ENCODE results near the gene THYN1. TPM values are rescaled to one million over a fixed set of nuclear protein-coding genes. Genes with fewer than 3 reads are reported as not detected.
"Not testable (repeated sequence)": the region's sequence is repeated elsewhere in the genome, so short reads cannot be mapped to it uniquely, and the experiment has no call there.

THYN1 gene
- total and polyA plus RNA-seq, 4 donors: 28.3 to 64.4 (median 39.5) TPM

GRCh38 chr11:134257101-134257500 lies 3.9 kb upstream of the THYN1 start:
- no peak for ATAC-seq (ENCODE audit: low FRiP score)

GRCh38 chr11:134255184-134255561 lies 2.0 kb upstream of the THYN1 start:
- H3K4me1 ChIP-seq (ENCODE audit: control insufficient read depth in 1 of 2, insufficient read depth in 2 of 2, low read length in 2 of 2); ATAC-seq (ENCODE audit: low FRiP score); H3K27me3 ChIP-seq (ENCODE audit: control insufficient read depth in 1 of 2, insufficient read depth in 2 of 2, low read length in 1 of 2); H3K27ac ChIP-seq (ENCODE audit: low read depth in 1 of 2, low read length in 2 of 2); H3K4me3 ChIP-seq (ENCODE audit: low read length in 2 of 2); H3K9me3 ChIP-seq (ENCODE audit: control insufficient read depth, low read length); DNase-seq; H3K36me3 ChIP-seq (ENCODE audit: control insufficient read depth in 1 of 2, insufficient read depth in 2 of 2, low read length in 1 of 2): not testable (repeated sequence)
- 97 to 98% methylated on average over 5 of the region's 5 CpGs for WGBS, 2 donors
- intact Hi-C loops (cut with DNase I): loop anchor here in 1 of 2 donors (10.0 kb wide), 1 partner anchor 330 kb away; no protein-coding TSS in a partner anchor

More at GRCh38 chr11:134257101-134257500, 3.9 kb upstream of the THYN1 start:
- H3K4me3 ChIP-seq (ENCODE audit: low read length in 2 of 2): no peak overlapping the region
- H3K27ac ChIP-seq (ENCODE audit: low read depth in 1 of 2, low read length in 2 of 2): no peak overlapping the region
- no peak for DNase-seq
- no peaks in the 10 kb centered on the region for H3K4me1 ChIP-seq (ENCODE audit: control insufficient read depth in 1 of 2, insufficient read depth in 2 of 2, low read length in 2 of 2)
- no peaks in the 10 kb centered on the region for H3K27me3 ChIP-seq (ENCODE audit: control insufficient read depth in 1 of 2, insufficient read depth in 2 of 2, low read length in 1 of 2)
- H3K36me3 ChIP-seq (ENCODE audit: control insufficient read depth in 1 of 2, insufficient read depth in 2 of 2, low read length in 1 of 2): peaks cover 3 to 4% of the 10 kb centered on the region in 2 donors
- no peaks in the 10 kb centered on the region for H3K9me3 ChIP-seq (ENCODE audit: control insufficient read depth, low read length)
- 89 to 93% methylated on average over 11 of the region's 11 CpGs for WGBS, 2 donors
- intact Hi-C loops (cut with DNase I): loop anchor here in 1 of 2 donors (10.0 kb wide), 1 partner anchor 332 kb away; no protein-coding TSS in a partner anchor

GRCh38 chr11:134254433-134255183 lies 1.5 kb upstream of the THYN1 start:
- no peaks in the 10 kb centered on the region for H3K9me3 ChIP-seq (ENCODE audit: control insufficient read depth, low read length)
- DNase-seq (no peak), ATAC-seq (ENCODE audit: low FRiP score) (no peak)
- H3K4me3 ChIP-seq (ENCODE audit: low read length in 2 of 2): peak overlapping the region in 1 of 2 donors; percentile 62
- 65 to 67% methylated on average over 3 of the region's 3 CpGs for WGBS, 2 donors
- intact Hi-C loops (cut with DNase I): loop anchor here in 1 of 2 donors (5.0 to 10.0 kb wide), 2 partner anchors 78 to 330 kb away; partner anchors contain the start of gene GLB1L2
- peaks cover 0 to 5% of the 10 kb centered on the region in 2 donors for H3K4me1 ChIP-seq (ENCODE audit: control insufficient read depth in 1 of 2, insufficient read depth in 2 of 2, low read length in 2 of 2)
- no peak overlapping the region for H3K27ac ChIP-seq (ENCODE audit: low read depth in 1 of 2, low read length in 2 of 2)
- H3K36me3 ChIP-seq (ENCODE audit: control insufficient read depth in 1 of 2, insufficient read depth in 2 of 2, low read length in 1 of 2): peaks cover 3 to 5% of the 10 kb centered on the region in 2 donors
- H3K27me3 ChIP-seq (ENCODE audit: control insufficient read depth in 1 of 2, insufficient read depth in 2 of 2, low read length in 1 of 2): no peaks in the 10 kb centered on the region

GRCh38 chr11:134252346-134253187 lies 585 bp downstream of the THYN1 start:
- Histone ChIP-seq H3K4me1 (ENCODE audit: control insufficient read depth in 1 of 2, insufficient read depth in 2 of 2, low read length in 2 of 2) (peaks cover 0 to 5% of the 10 kb centered on the region in 2 donors), H3K27me3 (ENCODE audit: control insufficient read depth in 1 of 2, insufficient read depth in 2 of 2, low read length in 1 of 2) (no peaks in the 10 kb centered on the region), H3K4me3 (ENCODE audit: low read length in 2 of 2) (peak overlapping the region; percentile 62 to 99), H3K9me3 (ENCODE audit: control insufficient read depth, low read length) (no peaks in the 10 kb centered on the region), H3K27ac (ENCODE audit: low read depth in 1 of 2, low read length in 2 of 2) (peak overlapping the region in 1 of 2 donors; percentile 48), H3K36me3 (ENCODE audit: control insufficient read depth in 1 of 2, insufficient read depth in 2 of 2, low read length in 1 of 2) (peaks cover 2 to 4% of the 10 kb centered on the region in 2 donors)
- DNase-seq (peak in 1 of 2 donors; percentile 65), ATAC-seq (ENCODE audit: low FRiP score) (no peak)
- intact Hi-C loops (cut with DNase I): loop anchor here in 1 of 2 donors (5.0 to 10.0 kb wide), 2 partner anchors 80 to 328 kb away; partner anchors contain the start of gene GLB1L2
- WGBS, 2 donors: 1% methylated on average over 27 of the region's 27 CpGs

- intact Hi-C loops (cut with DNase I): loop anchor here in 1 of 2 donors (5.0 to 10.0 kb wide), 2 partner anchors 82 to 326 kb away; partner anchors contain the start of gene GLB1L2
- Histone ChIP-seq H3K9me3 (ENCODE audit: control insufficient read depth, low read length) (no peaks in the 10 kb centered on the region), H3K27me3 (ENCODE audit: control insufficient read depth in 1 of 2, insufficient read depth in 2 of 2, low read length in 1 of 2) (no peaks in the 10 kb centered on the region), H3K4me3 (ENCODE audit: low read length in 2 of 2) (no peak overlapping the region), H3K27ac (ENCODE audit: low read depth in 1 of 2, low read length in 2 of 2) (no peak overlapping the region), H3K4me1 (ENCODE audit: control insufficient read depth in 1 of 2, insufficient read depth in 2 of 2, low read length in 2 of 2) (peaks cover 0 to 5% of the 10 kb centered on the region in 2 donors), H3K36me3 (ENCODE audit: control insufficient read depth in 1 of 2, insufficient read depth in 2 of 2, low read length in 1 of 2) (peaks cover 2 to 4% of the 10 kb centered on the region in 2 donors)
- 89 to 94% methylated on average over 2 of the region's 2 CpGs for WGBS, 2 donors
- ATAC-seq (ENCODE audit: low FRiP score) (no peak), DNase-seq (no peak)
Observed at GRCh38 chr11:134250675-134251074, 2.5 kb downstream of the THYN1 start.

- intact Hi-C loops (cut with DNase I): loop anchor here in 1 of 2 donors (5.0 to 10.0 kb wide), 2 partner anchors 82 to 325 kb away; partner anchors contain the start of gene GLB1L2
- DNase-seq: no peak
- 92 to 95% methylated on average over 3 of the region's 3 CpGs for WGBS, 2 donors
- no peaks in the 10 kb centered on the region for H3K27me3 ChIP-seq (ENCODE audit: control insufficient read depth in 1 of 2, insufficient read depth in 2 of 2, low read length in 1 of 2)
- H3K27ac ChIP-seq (ENCODE audit: low read depth in 1 of 2, low read length in 2 of 2): peak overlapping the region in 1 of 2 donors; percentile 30
- H3K36me3 ChIP-seq (ENCODE audit: control insufficient read depth in 1 of 2, insufficient read depth in 2 of 2, low read length in 1 of 2): peaks cover 2 to 4% of the 10 kb centered on the region in 2 donors
- peaks cover 0 to 5% of the 10 kb centered on the region in 2 donors for H3K4me1 ChIP-seq (ENCODE audit: control insufficient read depth in 1 of 2, insufficient read depth in 2 of 2, low read length in 2 of 2)
- no peaks in the 10 kb centered on the region for H3K9me3 ChIP-seq (ENCODE audit: control insufficient read depth, low read length)
- ATAC-seq (ENCODE audit: low FRiP score): no peak
- no peak overlapping the region for H3K4me3 ChIP-seq (ENCODE audit: low read length in 2 of 2)
Observed at GRCh38 chr11:134250246-134250645, 2.9 kb downstream of the THYN1 start.

GRCh38 chr11:134248910-134249480 lies 4.2 kb downstream of the THYN1 start:
- WGBS, 2 donors: 65 to 66% methylated on average over 7 of the region's 7 CpGs
- no peaks in the 10 kb centered on the region for H3K27me3 ChIP-seq (ENCODE audit: control insufficient read depth in 1 of 2, insufficient read depth in 2 of 2, low read length in 1 of 2)
- intact Hi-C loops (cut with DNase I): no loop called here
- peaks cover 2 to 4% of the 10 kb centered on the region in 2 donors for H3K36me3 ChIP-seq (ENCODE audit: control insufficient read depth in 1 of 2, insufficient read depth in 2 of 2, low read length in 1 of 2)
- no peak for DNase-seq
- H3K27ac ChIP-seq (ENCODE audit: low read depth in 1 of 2, low read length in 2 of 2): no peak overlapping the region
- H3K4me3 ChIP-seq (ENCODE audit: low read length in 2 of 2): no peak overlapping the region
- peaks cover 0 to 5% of the 10 kb centered on the region in 2 donors for H3K4me1 ChIP-seq (ENCODE audit: control insufficient read depth in 1 of 2, insufficient read depth in 2 of 2, low read length in 2 of 2)
- no peaks in the 10 kb centered on the region for H3K9me3 ChIP-seq (ENCODE audit: control insufficient read depth, low read length)
- ATAC-seq (ENCODE audit: low FRiP score): no peak

GRCh38 chr11:134246678-134247077 lies 6.5 kb downstream of the THYN1 start:
- H3K27ac ChIP-seq (ENCODE audit: low read depth in 1 of 2, low read length in 2 of 2): no peak overlapping the region
- no peaks in the 10 kb centered on the region for H3K27me3 ChIP-seq (ENCODE audit: control insufficient read depth in 1 of 2, insufficient read depth in 2 of 2, low read length in 1 of 2)
- H3K36me3 ChIP-seq (ENCODE audit: control insufficient read depth in 1 of 2, insufficient read depth in 2 of 2, low read length in 1 of 2): peaks cover 2 to 4% of the 10 kb centered on the region in 2 donors
- DNase-seq: no peak
- H3K4me3 ChIP-seq (ENCODE audit: low read length in 2 of 2): no peak overlapping the region
- H3K4me1 ChIP-seq (ENCODE audit: control insufficient read depth in 1 of 2, insufficient read depth in 2 of 2, low read length in 2 of 2): peaks cover 0 to 2% of the 10 kb centered on the region in 2 donors
- H3K9me3 ChIP-seq (ENCODE audit: control insufficient read depth, low read length): no peaks in the 10 kb centered on the region
- intact Hi-C loops (cut with DNase I): no loop called here
- ATAC-seq (ENCODE audit: low FRiP score): no peak
- WGBS, 2 donors: 73 to 75% methylated on average over 4 of the region's 4 CpGs
